Transverse colon (tissue), 4 donors: Measurements from ENCODE around the gene FAM118B. TPM values are rescaled to one million over a fixed set of nuclear protein-coding genes. Genes with fewer than 3 reads are reported as not detected.
"Not testable (repeated sequence)": the region's sequence is repeated elsewhere in the genome, so short reads cannot be mapped to it uniquely, and the experiment has no call there.

ENCODE experiments used
- DNase-seq: peaks from one replicate; pipeline ENCODE4 v3.0.0-alpha.2; 2019
- H3K27ac ChIP-seq, 4 donors: fragments of 200-600 bp; sonication (generic); 2 replicates each; pipeline ENCODE4 v1.5.1; 2016 to 2018; ENCODE audit warnings: inconsistent platforms in 4 of 4
- H3K27me3 ChIP-seq: fragments of 200-600 bp; sonication (generic); 2 replicates; pipeline ENCODE4 v1.5.1; 2017; ENCODE audit warnings: inconsistent platforms
- H3K36me3 ChIP-seq, 4 donors: fragments of 200-600 bp; sonication (generic); 2 replicates each; pipeline ENCODE4 v1.5.1; 2017 to 2019; ENCODE audit warnings: inconsistent platforms in 4 of 4
- H3K4me1 ChIP-seq, 4 donors: fragments of 200-600 bp; sonication (generic); 2 replicates each; pipeline ENCODE4 v1.5.1; 2017 to 2020; ENCODE audit warnings: inconsistent platforms in 4 of 4
- H3K4me3 ChIP-seq, 4 donors: fragments of 200-600 bp; sonication (generic); 1 replicate in 1 of 4; 2 replicates in 3 of 4; pipeline versions ENCODE4 v1.5.1 to v1.6.1; 2017 to 2019; ENCODE audit warnings: inconsistent platforms in 4 of 4
- H3K9me3 ChIP-seq, 2 donors: fragments of 200-600 bp; sonication (generic); 2 replicates each; pipeline ENCODE4 v1.5.1; 2017 to 2019; ENCODE audit warnings: inconsistent platforms in 2 of 2
- CTCF ChIP-seq, 5 experiments: fragments of 200-600 bp in 3 of 5; fragments of 450-650 bp in 2 of 5; sonication (generic) in 3 of 5; IDR thresholded peaks; 1 replicate in 2 of 5; 2 replicates in 3 of 5; pipeline ENCODE4 v1.5.1; 2016 to 2017; ENCODE audit warnings: antibody characterized with exemption in 5 of 5, inconsistent platforms in 3 of 5, mild to moderate bottlenecking in 2 of 5, moderate library complexity in 1 of 5
- EP300 ChIP-seq: sonication (generic); formaldehyde crosslinking; IDR thresholded peaks from one replicate; pipeline ENCODE4 v1.6.1; 2017; ENCODE audit warnings: antibody characterized with exemption, low read depth
- POLR2A ChIP-seq: fragments of 450-650 bp; IDR thresholded peaks from one replicate; pipeline ENCODE4 v1.6.1; 2016; ENCODE audit warnings: antibody characterized with exemption, mild to moderate bottlenecking, moderate library complexity
- POLR2AphosphoS5 ChIP-seq, 3 donors: sonication (generic); formaldehyde crosslinking; IDR thresholded peaks; one replicate each; pipeline ENCODE4 v1.6.1; 2016; ENCODE audit warnings: antibody characterized with exemption in 3 of 3
- WGBS, 2 donors: methylation state at CpG; one replicate each; pipeline ENCODE4 v1.1.5; 2018; ENCODE audit warnings: low coverage in 1 of 2; 5-methylcytosine and 5-hydroxymethylcytosine counted together
- in situ Hi-C, 4 donors: fragments of 200-750 bp; cut with MboI; loops; one replicate each; pipeline versions ENCODE4 v1.15.0 to v1.15.1; 2017; ENCODE audit warnings: low sequenced_read_pairs in 3 of 4, low pct_ligation_motif_present in 1 of 4, low pct_unique_long_range_greater_than_20kb in 1 of 4
- intact Hi-C: fragments of 100-400 bp; cut with DNase I; formaldehyde crosslinking; loops from one replicate; pipeline ENCODE4 v1.15.1; 2023; ENCODE audit warnings: low total_unique reads
- total RNA-seq, 4 donors: library from RNA; depleted of rRNA; stranded (reverse); fragments of >200 nt; gene quantifications; one replicate each; pipeline ENCODE4 v1.1.0, GENCODE V29; 2016

The FAM118B gene
- total RNA-seq, 4 donors from 2014 or later: 13.7 to 54.5 (median 47.3) TPM

GRCh38 chr11:126253265-126253664 lies 41.7 kb downstream of the FAM118B start:
- H3K36me3 ChIP-seq: peaks cover 0 to 27% (median 8%) of the 10 kb centered on the region in 4 donors
- no peaks in the 10 kb centered on the region for H3K9me3 ChIP-seq
- TF ChIP-seq EP300: no peak
- TF ChIP-seq POLR2AphosphoS5 (IDR thresholded peaks at IDR 0.05): no peak
- TF ChIP-seq POLR2A: no peak
- TF ChIP-seq CTCF (IDR thresholded peaks at IDR 0.05): no peak
- H3K4me3 ChIP-seq: no peak overlapping the region
- intact Hi-C loops (no loop called here), in situ Hi-C loops (no loop called here)
- H3K4me1 ChIP-seq: no peaks in the 10 kb centered on the region
- no peak for DNase-seq
- no peak overlapping the region for H3K27ac ChIP-seq
- no peaks in the 10 kb centered on the region for H3K27me3 ChIP-seq
- 85 to 100% methylated on average over 2 to 4 of the region's 4 CpGs for WGBS, 2 donors

GRCh38 chr11:126254819-126255218 lies 43.2 kb downstream of the FAM118B start:
- Histone ChIP-seq H3K27me3 (no peaks in the 10 kb centered on the region), H3K36me3 (peaks cover 0 to 27% (median 8%) of the 10 kb centered on the region in 4 donors), H3K9me3 (no peaks in the 10 kb centered on the region), H3K4me1 (no peaks in the 10 kb centered on the region), H3K4me3 (no peak overlapping the region), H3K27ac (no peak overlapping the region)
- intact Hi-C loops (no loop called here), in situ Hi-C loops (no loop called here)
- 67 to 68% methylated on average over 1 of the region's 1 CpG for WGBS, 2 donors
- DNase-seq: no peak
- TF ChIP-seq CTCF (IDR thresholded peaks at IDR 0.05): no peak
- no peak for TF ChIP-seq POLR2AphosphoS5 (IDR thresholded peaks at IDR 0.05)
- TF ChIP-seq POLR2A: no peak
- TF ChIP-seq EP300: no peak

- DNase-seq, in situ Hi-C loops, H3K4me1 ChIP-seq, H3K4me3 ChIP-seq, H3K9me3 ChIP-seq, H3K27me3 ChIP-seq, H3K27ac ChIP-seq, intact Hi-C loops: not testable (repeated sequence)
- WGBS, 2 donors: 92 to 100% methylated on average over 2 to 5 of the region's 5 CpGs
- peaks cover 0 to 27% (median 8%) of the 10 kb centered on the region in 4 donors for H3K36me3 ChIP-seq
These were observed 43.9 kb downstream of the FAM118B start for GRCh38 chr11:126255507-126255906.

- Histone ChIP-seq H3K4me3 (no peak overlapping the region), H3K27ac (no peak overlapping the region), H3K36me3 (peaks cover 0 to 23% (median 8%) of the 10 kb centered on the region in 4 donors), H3K27me3 (no peaks in the 10 kb centered on the region), H3K4me1 (no peaks in the 10 kb centered on the region), H3K9me3 (no peaks in the 10 kb centered on the region)
- 93 to 100% methylated on average over 2 to 4 of the region's 4 CpGs for WGBS, 2 donors
- intact Hi-C loops (no loop called here), in situ Hi-C loops (no loop called here)
- no peak for DNase-seq
- TF ChIP-seq EP300 (no peak), POLR2AphosphoS5 (IDR thresholded peaks at IDR 0.05) (no peak), POLR2A (no peak)
These were observed 44.6 kb downstream of the FAM118B start for GRCh38 chr11:126256216-126256615.

- Histone ChIP-seq H3K27ac (no peak overlapping the region), H3K27me3 (no peaks in the 10 kb centered on the region), H3K4me1 (no peaks in the 10 kb centered on the region), H3K9me3 (no peaks in the 10 kb centered on the region), H3K36me3 (peaks cover 0 to 26% (median 12%) of the 10 kb centered on the region in 4 donors), H3K4me3 (no peak overlapping the region)
- intact Hi-C loops: no loop called here
- 85 to 91% methylated on average over 2 of the region's 2 CpGs for WGBS, 2 donors
- in situ Hi-C loops: no loop called here
- DNase-seq: no peak
- TF ChIP-seq EP300 (no peak), POLR2A (no peak), CTCF (IDR thresholded peaks at IDR 0.05) (no peak), POLR2AphosphoS5 (IDR thresholded peaks at IDR 0.05) (no peak)
These were observed 45.6 kb downstream of the FAM118B start for GRCh38 chr11:126257144-126257543.
